T-helper 1 cell (primary cell): ENCODE data around the gene CMTM7.

Experiments
- DNase-seq, 5 donors: peaks; one replicate each; pipeline ENCODE4 v3.0.0-alpha.2; 2012 to 2020

CMTM7 gene

GRCh38 chr3:32414522-32415202 is 23.0 kb downstream of the CMTM7 start:
- DNase-seq, result peak in 1 of 5 donors; percentile 78

GRCh38 chr3:32419742-32420125 is 28.1 kb downstream of the CMTM7 start:
- no peak for DNase-seq

GRCh38 chr3:32420126-32421038 is 28.7 kb downstream of the CMTM7 start:
- DNase-seq, result peak in 1 of 5 donors; percentile 32

- no peak for DNase-seq
Measured at GRCh38 chr3:32421185-32421584, 29.5 kb downstream of the CMTM7 start.

- no peak for DNase-seq
Measured at GRCh38 chr3:32421991-32422859, 30.6 kb downstream of the CMTM7 start.

GRCh38 chr3:32422943-32423342 is 31.3 kb downstream of the CMTM7 start:
- DNase-seq, result no peak

- DNase-seq, result no peak
Measured at GRCh38 chr3:32423534-32423933, 31.9 kb downstream of the CMTM7 start.

GRCh38 chr3:32423956-32424557 is 32.4 kb downstream of the CMTM7 start:
- DNase-seq, result peak in 1 of 5 donors; percentile 75

GRCh38 chr3:32424581-32425250 is 33.1 kb downstream of the CMTM7 start:
- DNase-seq, result no peak

- peak in 3 of 5 donors; percentile 34 to 61 (median 40) for DNase-seq
Measured at GRCh38 chr3:32428092-32429068, 36.7 kb downstream of the CMTM7 start.

- DNase-seq, result no peak
Measured at GRCh38 chr3:32430900-32431299, 39.2 kb downstream of the CMTM7 start.

GRCh38 chr3:32431481-32431880 is 39.8 kb downstream of the CMTM7 start:
- no peak for DNase-seq

- DNase-seq, result peak in 1 of 5 donors; percentile 56
Measured at GRCh38 chr3:32432045-32432710, 40.5 kb downstream of the CMTM7 start.

GRCh38 chr3:32432711-32433530 is 41.3 kb downstream of the CMTM7 start:
- peak in 1 of 5 donors; percentile 89 for DNase-seq

GRCh38 chr3:32434206-32434605 is 42.6 kb downstream of the CMTM7 start:
- DNase-seq, result no peak

- peak in 1 of 5 donors; percentile 33 for DNase-seq
Measured at GRCh38 chr3:32435911-32436815, 44.5 kb downstream of the CMTM7 start.

GRCh38 chr3:32436816-32437189 is 45.1 kb downstream of the CMTM7 start:
- DNase-seq, result peak in 1 of 5 donors; percentile 44

GRCh38 chr3:32437896-32438295 is 46.2 kb downstream of the CMTM7 start:
- no peak for DNase-seq
